ENCODE measurements around the gene TRIM32. TPM values are rescaled to one million over a fixed set of nuclear protein-coding genes. Genes with fewer than 3 reads are reported as not detected.

Gene TRIM32
- polyA plus RNA-seq, 2 of the 4 experiments (the other 2 are of a cell fraction) = 17.6 to 23.8 TPM

GRCh38 chr9:116686135-116686534 lies 970 bp upstream of the TRIM32 start (continued):
- TF ChIP-seq NR3C1 (IDR thresholded peaks at IDR 0.05) = no peak

DNA sequence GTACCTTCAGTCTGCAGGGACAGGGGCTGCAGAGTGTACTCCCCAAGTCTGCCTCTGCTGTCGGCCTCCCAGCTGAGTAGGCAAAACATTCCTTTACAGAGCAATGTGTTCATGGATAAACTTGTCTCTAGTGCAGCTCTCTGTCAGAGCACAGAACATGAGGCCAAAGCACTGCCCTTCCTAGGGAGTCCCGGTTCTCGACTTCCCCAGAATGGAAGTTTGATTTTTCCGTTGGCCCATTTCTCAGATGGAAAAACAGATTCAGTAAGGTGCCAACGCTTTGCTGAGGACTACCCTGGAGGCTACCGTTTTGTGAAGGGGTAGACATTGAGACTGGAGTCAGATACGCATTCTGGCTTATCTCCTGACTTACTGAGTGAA lies 422 bp upstream of the TRIM32 start:
- H3K4me2 ChIP-seq = peak overlapping the region; percentile 99
- FAIRE-seq = no peak
- ChIA-PET CTCF (no interaction called here), POLR2A (interaction anchor here (0.5 to 0.7 kb wide), 2 partner anchors 748 to 763 kb away, joined by 3 to 5 read pairs; no protein-coding TSS in a partner anchor)
- peak; percentile 65 to 72 for ATAC-seq
- no peak for TF ChIP-seq BHLHE40 (IDR thresholded peaks at IDR 0.05; ENCODE audit: low read depth, low read length)
- no peak for TF ChIP-seq CEBPB (IDR thresholded peaks at IDR 0.05)
- TF ChIP-seq ZSCAN20 (CRISPR knock-in tag; IDR thresholded peaks at IDR 0.05) = no peak
- TF ChIP-seq HOXA7 (CRISPR knock-in tag; IDR thresholded peaks at IDR 0.05) = no peak
- TF ChIP-seq RCOR1 (IDR thresholded peaks at IDR 0.05; ENCODE audit: low read depth, low read length) = no peak
- TF ChIP-seq HDAC2 (IDR thresholded peaks at IDR 0.05) = no peak
- TF ChIP-seq, protein P1, sequence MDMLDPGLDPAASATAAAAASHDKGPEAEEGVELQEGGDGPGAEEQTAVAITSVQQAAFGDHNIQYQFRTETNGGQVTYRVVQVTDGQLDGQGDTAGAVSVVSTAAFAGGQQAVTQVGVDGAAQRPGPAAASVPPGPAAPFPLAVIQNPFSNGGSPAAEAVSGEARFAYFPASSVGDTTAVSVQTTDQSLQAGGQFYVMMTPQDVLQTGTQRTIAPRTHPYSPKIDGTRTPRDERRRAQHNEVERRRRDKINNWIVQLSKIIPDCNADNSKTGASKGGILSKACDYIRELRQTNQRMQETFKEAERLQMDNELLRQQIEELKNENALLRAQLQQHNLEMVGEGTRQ (IDR thresholded peaks at IDR 0.05) = no peak
- TF ChIP-seq ELK1 (IDR thresholded peaks at IDR 0.05; ENCODE audit: low read depth, low read length) = no peak
- TF ChIP-seq MAX (IDR thresholded peaks at IDR 0.05) = no peak
- H3K27ac ChIP-seq = peak overlapping the region; percentile 88 to 96
- H3K4me1 ChIP-seq = peaks cover 49% of the 10 kb centered on the region
- H3K4me3 ChIP-seq = peak overlapping the region; percentile 95
- no peaks in the 10 kb centered on the region for H3K9me3 ChIP-seq
- WGBS (ENCODE audit: missing lambda C conversion rate) = 4% methylated on average over 7 of the region's 7 CpGs
- DNase-seq (ENCODE audit: low read depth in 1 of 2, low spot score in 1 of 2) = no peak

- CTCF ChIA-PET = no interaction called here
- peak; percentile 11 to 31; a peak in 3 of 6 replicates for ATAC-seq
- H3K9me3 ChIP-seq = no peaks in the 10 kb centered on the region
- peaks cover 59% of the 10 kb centered on the region for H3K4me1 ChIP-seq
- H3K4me3 ChIP-seq = peak overlapping the region; percentile 95
- FAIRE-seq = no peak
- peak in 1 of 2 experiments; percentile 19 for DNase-seq (ENCODE audit: low read depth in 1 of 2, low spot score in 1 of 2)
- 2% methylated on average over 7 of the region's 7 CpGs for WGBS (ENCODE audit: missing lambda C conversion rate)
- H3K4me2 ChIP-seq = peak overlapping the region; percentile 99
- peak overlapping the region; percentile 88 to 96 for H3K27ac ChIP-seq
- POLR2A ChIA-PET = no interaction called here
- TF ChIP-seq POLR2A (IDR thresholded peaks at IDR 0.05; ENCODE audit: low read length) (no peak), NR3C1 (IDR thresholded peaks at IDR 0.05) (no peak), POLR2AphosphoS2 (conservative IDR thresholded peaks at IDR 0.05; ENCODE audit: low read length) (no peak), HEYL (CRISPR knock-in tag; IDR thresholded peaks at IDR 0.05) (no peak), HOXA7 (CRISPR knock-in tag; IDR thresholded peaks at IDR 0.05) (no peak), KDM1A (IDR thresholded peaks at IDR 0.05; ENCODE audit: low read depth) (no peak)
These were observed 640 bp downstream of the TRIM32 start for GRCh38 chr9:116687754-116688135.

- Histone ChIP-seq H3K9me3 (no peaks in the 10 kb centered on the region), H3K27ac (peak overlapping the region in 1 of 2 experiments; percentile 96; a peak in 1 of 6 replicates), H3K4me3 (0 out of 3 replicates have a peak overlapping the region, but pooled peaks have one; percentile 1), H3K4me1 (peaks cover 71% of the 10 kb centered on the region), H3K4me2 (peak overlapping the region; percentile 99)
- FAIRE-seq (no peak), ATAC-seq (no peak), DNase-seq (ENCODE audit: low read depth in 1 of 2, low spot score in 1 of 2) (no peak)
- ChIA-PET CTCF (interaction anchor here (0.9 kb wide), 1 partner anchor 8 kb away, joined by 3 read pairs; no protein-coding TSS in a partner anchor), POLR2A (no interaction called here)
- 81% methylated on average over 3 of the region's 3 CpGs for WGBS (ENCODE audit: missing lambda C conversion rate)
- no peak for TF ChIP-seq EHMT2 (IDR thresholded peaks at IDR 0.05; ENCODE audit: low read depth)
- TF ChIP-seq TFCP2L1 (CRISPR knock-in tag; IDR thresholded peaks at IDR 0.05) = no peak
- TF ChIP-seq, protein P2, sequence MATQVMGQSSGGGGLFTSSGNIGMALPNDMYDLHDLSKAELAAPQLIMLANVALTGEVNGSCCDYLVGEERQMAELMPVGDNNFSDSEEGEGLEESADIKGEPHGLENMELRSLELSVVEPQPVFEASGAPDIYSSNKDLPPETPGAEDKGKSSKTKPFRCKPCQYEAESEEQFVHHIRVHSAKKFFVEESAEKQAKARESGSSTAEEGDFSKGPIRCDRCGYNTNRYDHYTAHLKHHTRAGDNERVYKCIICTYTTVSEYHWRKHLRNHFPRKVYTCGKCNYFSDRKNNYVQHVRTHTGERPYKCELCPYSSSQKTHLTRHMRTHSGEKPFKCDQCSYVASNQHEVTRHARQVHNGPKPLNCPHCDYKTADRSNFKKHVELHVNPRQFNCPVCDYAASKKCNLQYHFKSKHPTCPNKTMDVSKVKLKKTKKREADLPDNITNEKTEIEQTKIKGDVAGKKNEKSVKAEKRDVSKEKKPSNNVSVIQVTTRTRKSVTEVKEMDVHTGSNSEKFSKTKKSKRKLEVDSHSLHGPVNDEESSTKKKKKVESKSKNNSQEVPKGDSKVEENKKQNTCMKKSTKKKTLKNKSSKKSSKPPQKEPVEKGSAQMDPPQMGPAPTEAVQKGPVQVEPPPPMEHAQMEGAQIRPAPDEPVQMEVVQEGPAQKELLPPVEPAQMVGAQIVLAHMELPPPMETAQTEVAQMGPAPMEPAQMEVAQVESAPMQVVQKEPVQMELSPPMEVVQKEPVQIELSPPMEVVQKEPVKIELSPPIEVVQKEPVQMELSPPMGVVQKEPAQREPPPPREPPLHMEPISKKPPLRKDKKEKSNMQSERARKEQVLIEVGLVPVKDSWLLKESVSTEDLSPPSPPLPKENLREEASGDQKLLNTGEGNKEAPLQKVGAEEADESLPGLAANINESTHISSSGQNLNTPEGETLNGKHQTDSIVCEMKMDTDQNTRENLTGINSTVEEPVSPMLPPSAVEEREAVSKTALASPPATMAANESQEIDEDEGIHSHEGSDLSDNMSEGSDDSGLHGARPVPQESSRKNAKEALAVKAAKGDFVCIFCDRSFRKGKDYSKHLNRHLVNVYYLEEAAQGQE (IDR thresholded peaks at IDR 0.05) = no peak
- TF ChIP-seq, protein P1 (IDR thresholded peaks at IDR 0.05) = no peak
- no peak for TF ChIP-seq CHD2 (IDR thresholded peaks at IDR 0.05; ENCODE audit: low read length, partially characterized antibody)
- no peak for TF ChIP-seq CTCF (IDR thresholded peaks at IDR 0.05)
These were observed 1.8 kb downstream of the TRIM32 start for GRCh38 chr9:116688806-116689485.
